Mesodermal cell (in vitro differentiated cells): ENCODE measurements around the gene B3GALT2.

ENCODE experiments used
- H3K27ac ChIP-seq: 2 replicates; pipeline ENCODE4 v1.7.0; 2013; ENCODE audit warnings: mild to moderate bottlenecking, low read depth, low read length, moderate library complexity; ENCODE audit not compliant: severe bottlenecking
- H3K36me3 ChIP-seq: 2 replicates; pipeline ENCODE4 v1.7.1; 2013; ENCODE audit warnings: mild to moderate bottlenecking, low read length, moderate library complexity; ENCODE audit not compliant: control insufficient read depth, insufficient read depth
- H3K4me1 ChIP-seq: one replicate; pipeline ENCODE4 v1.7.1; 2013; ENCODE audit warnings: mild to moderate bottlenecking, low read length; ENCODE audit not compliant: insufficient read depth, control insufficient read depth, poor library complexity, severe bottlenecking
- H3K4me3 ChIP-seq: 2 replicates; pipeline ENCODE4 v1.7.0; 2013; ENCODE audit warnings: low read length, control low read depth, mild to moderate bottlenecking; ENCODE audit not compliant: insufficient read depth, poor library complexity, severe bottlenecking; ENCODE audit errors: extremely low read depth
- H3K9me3 ChIP-seq: 2 replicates; pipeline ENCODE4 v1.7.1; 2013; ENCODE audit warnings: mild to moderate bottlenecking, low read length, moderate library complexity; ENCODE audit not compliant: control insufficient read depth
- WGBS, 2 experiments: methylation state at CpG; one replicate each; pipeline ENCODE4 v1.1.5; 2013; ENCODE audit warnings: missing lambda C conversion rate in 2 of 2; ENCODE audit not compliant: insufficient coverage in 2 of 2; 5-methylcytosine and 5-hydroxymethylcytosine counted together

B3GALT2 gene

DNA sequence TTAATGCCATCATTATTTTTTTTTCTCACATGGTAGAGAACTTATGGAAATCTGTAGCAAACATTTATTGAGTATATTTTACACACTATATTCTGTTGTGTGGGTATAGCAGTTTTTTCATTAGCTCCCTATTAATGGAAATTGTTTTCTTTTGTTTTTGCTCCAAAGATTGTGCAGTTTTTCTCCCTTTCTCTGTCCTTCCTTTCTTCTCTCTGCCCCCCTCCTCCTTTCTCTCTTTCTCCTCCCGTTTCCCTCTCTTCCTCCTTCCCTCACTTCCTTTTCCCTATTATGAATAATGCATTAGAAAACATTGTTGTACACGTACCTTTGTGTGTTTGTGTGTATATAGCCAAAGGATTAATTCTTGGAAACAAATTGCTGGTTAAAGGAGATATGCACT lies 44.0 kb downstream of the B3GALT2 start:
- WGBS, 2 experiments, result no CpG with 5 or more reads among the region's 2 CpGs
- no peak overlapping the region for H3K27ac ChIP-seq
- H3K4me3 ChIP-seq, result no peak overlapping the region
- no peaks in the 10 kb centered on the region for H3K4me1 ChIP-seq
- H3K9me3 ChIP-seq, result no peaks in the 10 kb centered on the region
- peaks cover 56% of the 10 kb centered on the region for H3K36me3 ChIP-seq

DNA sequence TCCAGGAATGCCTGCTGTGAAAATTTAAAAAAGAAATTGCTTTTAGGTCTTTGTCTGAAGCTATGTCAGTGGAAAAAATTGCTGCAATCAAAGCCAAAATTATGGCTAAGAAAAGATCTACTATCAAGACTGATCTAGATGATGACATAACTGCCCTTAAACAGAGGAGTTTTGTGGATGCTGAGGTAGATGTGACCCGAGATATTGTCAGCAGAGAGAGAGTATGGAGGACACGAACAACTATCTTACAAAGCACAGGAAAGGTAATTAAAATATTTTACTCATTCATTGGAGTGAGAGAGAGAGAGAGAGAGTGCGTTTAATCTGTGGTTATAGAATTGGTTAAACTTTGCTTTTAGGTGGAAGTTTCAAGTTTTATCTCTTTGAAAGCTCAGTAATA lies 44.6 kb downstream of the B3GALT2 start:
- H3K27ac ChIP-seq, result no peak overlapping the region
- WGBS, 2 experiments, result 100% methylated on average over 2 of the region's 3 CpGs; no CpG with 5 or more reads in 1 of the 2 experiments
- no peaks in the 10 kb centered on the region for H3K4me1 ChIP-seq
- H3K9me3 ChIP-seq, result no peaks in the 10 kb centered on the region
- H3K36me3 ChIP-seq, result peaks cover 58% of the 10 kb centered on the region
- H3K4me3 ChIP-seq, result no peak overlapping the region

DNA sequence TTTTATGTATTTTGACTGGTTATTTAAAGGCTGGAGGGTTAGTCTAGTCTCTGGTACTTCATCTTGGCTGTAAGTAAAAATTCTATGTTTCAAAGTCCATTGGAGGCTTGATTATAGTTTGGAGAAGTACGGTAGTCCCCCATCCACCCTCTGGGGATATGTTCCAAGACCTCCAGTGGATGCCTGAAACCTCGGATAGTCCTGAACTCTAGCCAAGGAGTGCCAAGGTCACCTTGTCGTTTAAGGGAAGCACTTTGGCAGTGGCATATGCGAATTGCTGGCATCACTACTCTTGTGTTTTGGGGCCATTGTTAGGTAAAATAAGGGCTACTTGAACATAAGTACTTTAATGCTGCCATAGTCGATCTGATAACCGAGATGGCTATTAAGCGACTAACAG lies 46.2 kb downstream of the B3GALT2 start:
- Histone ChIP-seq H3K36me3 (peaks cover 61% of the 10 kb centered on the region), H3K4me1 (no peaks in the 10 kb centered on the region), H3K4me3 (no peak overlapping the region), H3K27ac (no peak overlapping the region), H3K9me3 (no peaks in the 10 kb centered on the region)
- WGBS, 2 experiments, result 89 to 93% methylated on average over 7 of the region's 7 CpGs

DNA sequence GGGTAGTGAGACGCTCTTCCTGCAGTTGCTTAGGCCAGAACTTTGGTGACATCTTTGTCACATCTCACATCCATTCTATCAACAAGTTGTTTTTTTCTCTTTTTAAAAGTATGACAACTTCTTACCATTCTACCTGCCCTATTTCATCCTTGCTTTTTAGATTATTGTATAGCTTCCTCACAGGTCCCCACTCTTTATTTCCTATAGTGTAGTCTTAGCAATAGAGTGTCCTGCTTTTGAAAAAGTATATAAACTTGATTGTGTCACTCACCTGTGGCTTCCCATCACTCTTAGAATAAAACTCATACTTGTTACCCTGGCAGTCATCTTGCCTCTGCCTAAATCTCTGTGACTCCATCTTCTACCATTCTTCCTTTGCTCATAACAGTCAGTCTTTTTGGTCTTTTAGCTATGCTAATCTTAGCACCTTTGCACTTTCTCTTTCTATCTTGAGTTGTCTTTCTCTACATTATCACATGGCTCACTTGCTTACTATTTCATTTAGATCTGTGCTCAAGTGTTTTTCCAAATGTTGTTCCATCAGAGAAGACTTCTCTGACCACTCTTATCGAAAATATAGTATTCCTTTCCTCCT lies 55.0 kb downstream of the B3GALT2 start:
- Histone ChIP-seq H3K4me1 (no peaks in the 10 kb centered on the region), H3K9me3 (no peaks in the 10 kb centered on the region), H3K36me3 (peaks cover 75% of the 10 kb centered on the region), H3K27ac (no peak overlapping the region), H3K4me3 (no peak overlapping the region)
- WGBS, 2 experiments, result 88% methylated on average over 1 of the region's 2 CpGs; no CpG with 5 or more reads in 1 of the 2 experiments
